WTC11 (cell line): ENCODE data around the gene GSTO2.

ENCODE experiments used
- ATF3 ChIP-seq: sonication (generic); formaldehyde crosslinking; conservative IDR thresholded peaks from 2 replicates; pipeline ENCODE4 v1.8.1; 2022; ENCODE audit warnings: mild to moderate bottlenecking, missing genetic modification reagents
- ATF6 ChIP-seq: sonication (generic); formaldehyde crosslinking; IDR thresholded peaks from 2 replicates; pipeline ENCODE4 v1.8.1; 2023; ENCODE audit warnings: mild to moderate bottlenecking, missing genetic modification reagents
- CTCF ChIP-seq: fragments of 200-600 bp; IDR thresholded peaks from 2 replicates; pipeline ENCODE4 v1.8.0; 2022; ENCODE audit warnings: antibody characterized with exemption
- EMX1 ChIP-seq: fragments of 250-450 bp; sonication (Bioruptor Pico); IDR thresholded peaks from 2 replicates; pipeline ENCODE4 v1.8.0; 2021; ENCODE audit warnings: mild to moderate bottlenecking
- ESRRA ChIP-seq: sonication (generic); formaldehyde crosslinking; IDR thresholded peaks from 2 replicates; pipeline ENCODE4 v1.8.1; 2022; ENCODE audit warnings: mild to moderate bottlenecking, missing genetic modification reagents, borderline replicate concordance
- GTF2I ChIP-seq: fragments of 250-450 bp; sonication (Bioruptor Pico); conservative IDR thresholded peaks from 2 replicates; pipeline ENCODE4 v1.4.0; 2021; ENCODE audit warnings: mild to moderate bottlenecking
- JUN ChIP-seq: sonication (generic); formaldehyde crosslinking; IDR thresholded peaks from 2 replicates; pipeline ENCODE4 v1.8.0; 2023; ENCODE audit warnings: mild to moderate bottlenecking, missing genetic modification reagents
- TCF7 ChIP-seq: sonication (generic); formaldehyde crosslinking; IDR thresholded peaks from 2 replicates; pipeline ENCODE4 v1.8.0; 2022; ENCODE audit warnings: mild to moderate bottlenecking, low read depth, missing genetic modification reagents, moderate library complexity

GRCh38 chr10:104329735-104330134 lies 60.8 kb downstream of the GSTO2 start:
- TF ChIP-seq GTF2I (no peak), ATF6 (CRISPR knock-in tag) (no peak), CTCF (no peak), ATF3 (CRISPR knock-in tag) (no peak), JUN (CRISPR knock-in tag) (no peak), ESRRA (no peak), TCF7 (CRISPR knock-in tag) (no peak), EMX1 (no peak)
